GM19023 (cell line): ENCODE measurements around the gene TNFRSF19.
"Not testable (repeated sequence)": the region's sequence is repeated elsewhere in the genome, so short reads cannot be mapped to it uniquely, and the experiment has no call there.

Experiments used
- ATAC-seq: cut with Tn5 transposase; IDR thresholded peaks from one replicate; pipeline ENCODE4 v1.9.1; 2021; ENCODE audit warnings: mild to moderate bottlenecking, moderate library complexity; ENCODE audit not compliant: unreplicated experiment

Gene TNFRSF19

DNA sequence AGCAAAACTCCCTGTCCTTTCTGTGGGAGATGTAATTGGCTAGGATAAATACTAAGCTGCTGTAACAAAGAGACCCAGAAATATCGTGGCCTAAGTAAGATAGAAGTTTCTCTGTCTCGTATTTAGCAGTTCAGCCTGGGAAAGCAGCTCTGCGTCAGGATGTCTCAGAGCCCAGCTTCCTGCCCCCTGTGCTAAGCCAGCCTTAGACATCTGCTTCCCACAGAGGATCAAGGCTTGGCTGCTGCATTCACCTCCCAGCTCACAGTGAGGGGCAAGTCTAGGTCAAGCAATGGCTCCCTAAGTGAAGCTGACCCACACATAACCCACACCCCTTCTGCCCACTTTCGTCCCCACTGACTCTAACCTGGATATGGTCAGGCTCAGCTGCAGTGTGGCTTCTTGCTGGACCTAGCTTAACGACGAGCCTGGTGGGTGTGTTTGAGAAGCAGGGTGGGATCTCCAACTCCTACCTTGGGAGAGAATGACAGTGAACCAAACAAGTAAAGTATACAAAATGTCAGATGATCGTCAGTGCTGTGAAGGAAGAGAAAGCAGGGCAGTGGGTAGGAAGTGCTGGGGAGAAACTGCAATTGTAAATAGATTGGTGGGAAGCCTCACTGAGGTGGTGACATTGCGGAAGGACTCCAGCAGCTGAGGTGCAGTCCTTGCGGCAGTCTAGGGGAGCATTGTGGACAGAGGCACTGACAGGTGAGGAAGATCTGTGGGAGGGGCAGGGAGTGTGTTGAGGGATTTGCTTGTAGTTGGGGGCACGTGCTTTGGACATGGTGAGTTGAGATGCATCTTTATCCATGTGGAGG, 82.9 kb downstream of the TNFRSF19 start:
- ATAC-seq: no peak

DNA sequence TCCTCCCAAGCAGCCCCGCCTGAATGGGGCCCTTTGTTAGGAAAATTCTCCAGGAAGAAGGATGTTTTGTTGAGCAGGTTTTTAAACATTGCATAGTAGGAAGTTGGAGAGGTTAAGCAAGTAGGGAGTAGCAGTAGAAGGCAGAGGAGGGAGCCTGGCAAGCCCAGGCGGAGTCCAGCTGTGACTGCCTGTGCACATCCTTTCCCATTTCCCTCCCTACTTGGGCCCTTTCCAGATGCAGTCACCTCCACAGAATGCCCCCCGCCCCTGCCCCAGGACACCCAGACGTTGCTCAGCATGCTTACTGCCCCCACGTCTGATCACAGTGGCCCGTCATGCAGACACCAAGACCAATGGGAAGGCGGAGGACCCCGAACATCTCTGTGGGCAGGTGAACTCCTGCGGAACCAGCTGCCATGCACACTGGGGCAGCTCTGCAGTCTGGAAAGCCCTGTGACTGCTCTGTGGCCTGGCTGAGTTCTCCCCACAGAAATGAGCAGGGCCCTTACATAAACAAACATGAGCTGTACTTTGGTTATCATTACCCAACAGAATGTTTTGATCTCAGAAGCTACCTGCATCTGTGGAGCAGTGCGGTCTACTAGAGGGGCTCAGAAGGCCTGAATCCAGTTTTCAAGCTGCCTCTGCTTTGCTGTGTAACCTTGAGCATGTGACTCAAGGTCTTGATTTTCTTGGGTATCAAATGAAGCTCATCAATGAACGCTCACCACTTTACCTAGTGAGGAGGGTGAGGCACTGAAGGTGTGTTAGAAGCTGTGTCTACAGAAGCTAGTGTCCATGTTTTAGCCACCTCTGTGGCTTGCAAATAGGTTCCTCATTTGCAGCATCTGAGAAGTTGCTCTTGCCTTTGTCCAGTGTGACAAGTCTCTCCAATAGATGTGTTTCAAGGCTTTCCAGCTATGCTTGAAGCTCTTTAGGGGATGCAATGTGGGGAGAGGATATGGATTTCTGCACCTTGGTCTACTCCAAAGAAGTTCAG, 84.2 kb downstream of the TNFRSF19 start:
- no peak for ATAC-seq

DNA sequence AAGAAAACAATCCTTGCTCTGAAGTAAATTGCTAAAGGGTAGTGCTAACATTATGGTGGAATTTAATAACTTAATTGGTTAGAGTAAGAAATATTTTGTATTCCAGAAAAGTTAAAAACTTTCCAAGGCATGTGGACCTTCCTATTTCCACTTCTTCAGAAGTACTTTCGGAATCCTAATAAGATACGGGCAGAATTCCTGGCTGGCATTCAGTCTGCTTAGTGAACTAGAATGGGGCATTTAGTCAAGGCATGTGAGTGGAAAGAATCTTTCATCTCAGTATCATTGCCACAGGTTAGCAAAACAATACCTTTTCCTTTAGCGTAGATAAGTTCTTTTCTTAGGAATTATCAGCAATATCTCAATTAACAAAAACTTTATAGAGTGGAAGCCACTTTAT, 85.1 kb downstream of the TNFRSF19 start:
- ATAC-seq: no peak

DNA sequence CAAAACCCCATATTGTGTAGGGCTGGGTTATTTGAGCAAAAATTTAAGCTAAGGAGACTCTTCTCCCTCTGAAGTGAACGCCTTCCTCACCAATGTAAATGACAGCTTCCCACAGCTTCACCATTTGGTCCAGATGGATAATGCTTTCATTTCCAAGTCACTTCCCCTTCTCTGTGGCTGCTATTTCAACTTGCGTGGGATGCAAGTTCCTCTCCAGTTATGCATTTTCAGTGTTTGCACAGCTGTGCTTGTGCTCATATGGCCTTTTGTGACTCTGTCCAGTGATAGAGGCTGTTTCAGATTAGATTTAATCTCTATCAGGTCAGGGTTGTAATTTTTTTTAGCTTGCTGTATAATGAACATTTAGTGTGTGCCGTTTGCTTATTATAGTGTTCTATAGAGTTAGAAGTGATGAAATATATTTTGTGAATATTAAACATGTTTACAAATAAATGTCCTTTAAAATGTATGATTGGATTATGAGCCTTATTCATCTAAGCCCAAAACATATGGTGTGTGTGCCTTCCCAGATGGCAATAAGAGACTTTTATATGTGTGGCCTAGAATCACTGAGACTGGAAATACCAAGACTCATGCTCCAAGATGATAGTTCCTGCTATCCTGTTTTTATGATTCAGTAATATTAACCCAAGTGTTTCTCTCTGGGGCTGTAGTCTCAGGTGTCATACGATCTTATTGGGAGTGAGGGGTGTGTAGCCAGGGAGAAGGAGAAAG, 86.6 kb downstream of the TNFRSF19 start:
- ATAC-seq: no peak

DNA sequence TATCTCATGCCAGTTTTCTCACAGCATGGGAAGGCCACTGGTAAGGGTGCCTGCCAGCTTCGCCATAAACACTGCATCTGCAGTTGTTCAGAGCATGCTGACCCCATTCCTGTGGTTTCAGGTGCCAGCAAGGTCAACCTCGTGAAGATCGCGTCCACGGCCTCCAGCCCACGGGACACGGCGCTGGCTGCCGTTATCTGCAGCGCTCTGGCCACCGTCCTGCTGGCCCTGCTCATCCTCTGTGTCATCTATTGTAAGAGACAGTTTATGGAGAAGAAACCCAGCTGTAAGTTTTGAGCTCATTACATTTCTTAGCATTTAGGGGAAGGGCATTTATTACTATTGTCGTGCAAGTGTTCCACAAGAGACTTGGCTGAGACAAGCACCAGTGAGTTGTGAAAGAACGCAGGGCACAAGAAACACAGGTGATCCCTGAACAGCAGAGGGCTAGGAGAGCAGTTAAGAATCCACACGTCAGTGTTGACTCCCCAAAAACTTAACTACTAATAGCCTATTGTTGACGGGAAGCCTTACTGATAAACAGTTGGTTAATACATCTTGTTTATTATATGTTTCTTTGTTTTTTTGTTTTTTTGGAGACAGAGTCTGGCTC, 88.8 kb downstream of the TNFRSF19 start:
- ATAC-seq: no peak

DNA sequence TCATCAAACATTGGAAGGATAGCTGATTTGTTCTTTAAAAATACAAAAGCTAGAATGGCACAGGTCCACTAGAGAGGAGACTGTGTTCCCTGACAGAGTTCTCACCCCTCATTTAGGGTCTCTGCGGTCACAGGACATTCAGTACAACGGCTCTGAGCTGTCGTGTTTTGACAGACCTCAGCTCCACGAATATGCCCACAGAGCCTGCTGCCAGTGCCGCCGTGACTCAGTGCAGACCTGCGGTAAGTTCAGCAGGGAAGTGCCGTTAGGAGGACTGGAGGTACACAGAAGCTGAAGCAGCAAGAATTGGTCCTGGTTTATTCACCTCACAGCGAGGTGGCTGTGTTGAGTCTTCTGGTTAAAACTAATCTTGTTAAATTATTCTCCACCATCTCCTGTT, 90.0 kb downstream of the TNFRSF19 start:
- ATAC-seq: no peak

DNA sequence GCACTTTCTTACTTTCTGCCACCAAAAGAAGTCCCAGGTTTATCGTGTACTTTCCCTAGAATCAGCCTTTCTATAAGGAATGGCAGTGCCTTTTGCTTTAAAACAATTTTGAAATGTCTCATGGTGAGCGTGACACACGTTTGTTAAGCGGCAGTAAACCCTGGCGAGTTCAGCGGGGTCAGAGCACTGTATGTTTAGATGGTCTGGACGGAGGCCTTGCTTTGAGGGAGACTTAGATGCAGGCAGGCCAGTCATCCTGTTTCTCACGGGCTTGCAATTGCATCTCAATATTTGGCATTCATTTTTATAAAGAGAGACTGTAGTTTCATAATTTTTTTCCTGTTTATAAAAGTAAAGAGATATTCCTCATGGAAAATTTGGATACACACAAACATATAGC, 96.4 kb downstream of the TNFRSF19 start:
- no peak for ATAC-seq

DNA sequence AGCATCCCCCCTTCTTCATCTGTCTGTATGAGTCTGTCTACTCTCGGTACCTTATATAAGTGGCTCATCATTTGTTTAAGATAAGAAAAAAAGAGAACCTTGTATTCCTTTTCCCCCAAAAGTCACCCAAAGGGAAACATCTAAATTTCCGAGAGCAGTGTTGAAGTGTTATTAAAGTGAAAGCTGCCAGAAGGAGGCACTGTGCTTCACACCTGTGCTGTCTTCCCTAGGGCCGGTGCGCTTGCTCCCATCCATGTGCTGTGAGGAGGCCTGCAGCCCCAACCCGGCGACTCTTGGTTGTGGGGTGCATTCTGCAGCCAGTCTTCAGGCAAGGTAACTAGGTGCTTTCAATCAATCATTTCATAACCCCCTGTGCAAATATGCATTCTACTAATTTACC, 97.5 kb downstream of the TNFRSF19 start:
- no peak for ATAC-seq

DNA sequence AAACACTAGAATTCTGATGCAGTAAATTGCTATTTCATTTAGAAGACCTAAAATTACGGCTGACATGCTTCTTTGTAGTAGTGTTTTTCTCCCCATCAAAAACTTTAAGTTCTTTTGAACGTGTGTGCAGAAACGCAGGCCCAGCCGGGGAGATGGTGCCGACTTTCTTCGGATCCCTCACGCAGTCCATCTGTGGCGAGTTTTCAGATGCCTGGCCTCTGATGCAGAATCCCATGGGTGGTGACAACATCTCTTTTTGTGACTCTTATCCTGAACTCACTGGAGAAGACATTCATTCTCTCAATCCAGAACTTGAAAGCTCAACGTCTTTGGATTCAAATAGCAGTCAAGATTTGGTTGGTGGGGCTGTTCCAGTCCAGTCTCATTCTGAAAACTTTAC, 98.3 kb downstream of the TNFRSF19 start:
- ATAC-seq: no peak

DNA sequence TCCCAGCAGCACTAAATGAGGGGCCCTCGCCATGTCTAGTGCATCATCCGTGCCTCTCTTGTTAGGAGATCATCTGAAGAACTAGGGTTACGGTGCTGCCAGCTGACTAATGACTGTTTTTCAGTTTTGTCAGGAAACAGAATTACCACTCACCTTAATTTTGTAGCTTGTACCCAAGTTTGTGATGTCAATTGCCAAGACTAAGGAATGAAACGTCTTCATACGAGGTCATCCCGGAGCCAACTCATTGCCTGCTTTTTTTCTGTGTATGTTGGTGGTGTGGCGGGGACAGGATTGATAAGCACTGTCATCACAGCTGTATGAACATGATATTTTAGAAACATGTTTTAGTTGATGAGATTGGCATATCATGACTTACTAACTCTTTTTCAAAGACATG, 100.6 kb downstream of the TNFRSF19 start:
- no peak for ATAC-seq

DNA sequence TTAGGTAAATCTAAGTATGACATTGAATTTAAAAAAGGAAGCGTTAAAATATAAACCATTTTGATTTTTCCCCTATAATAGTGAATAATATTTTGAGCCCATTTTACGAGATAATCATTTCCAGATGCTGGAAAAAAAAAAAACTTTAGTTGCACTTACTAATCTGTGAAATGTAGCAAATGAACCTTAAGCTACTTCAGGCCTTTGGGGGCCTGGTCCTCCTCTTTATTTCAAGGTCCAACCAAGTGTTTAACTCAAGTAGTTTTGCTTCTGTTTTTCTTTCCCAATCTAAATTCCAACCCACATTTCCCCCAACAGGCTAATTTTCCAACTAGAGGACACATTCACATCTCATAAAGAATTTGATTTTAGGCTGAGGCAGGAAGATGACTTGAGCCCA, 101.2 kb downstream of the TNFRSF19 start:
- no peak for ATAC-seq

DNA sequence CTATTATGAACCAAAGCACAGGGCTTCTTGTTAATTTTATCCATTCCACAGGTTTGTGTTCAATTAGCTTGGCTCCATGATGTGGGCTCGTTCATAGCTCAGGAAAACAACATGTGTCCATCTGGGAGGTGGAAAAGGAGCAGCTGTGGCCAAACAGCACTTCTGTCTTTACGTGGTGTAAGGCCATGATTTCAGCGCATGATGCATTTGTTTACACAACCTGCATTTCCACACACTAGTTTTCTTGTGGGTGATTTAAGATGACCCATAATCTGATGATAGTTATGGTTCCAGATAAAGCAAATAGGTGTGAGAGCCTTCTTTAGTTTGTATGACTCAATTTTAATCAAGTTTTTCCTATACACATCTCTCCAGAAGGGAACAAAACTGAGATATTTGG, 101.7 kb downstream of the TNFRSF19 start:
- ATAC-seq: no peak

DNA sequence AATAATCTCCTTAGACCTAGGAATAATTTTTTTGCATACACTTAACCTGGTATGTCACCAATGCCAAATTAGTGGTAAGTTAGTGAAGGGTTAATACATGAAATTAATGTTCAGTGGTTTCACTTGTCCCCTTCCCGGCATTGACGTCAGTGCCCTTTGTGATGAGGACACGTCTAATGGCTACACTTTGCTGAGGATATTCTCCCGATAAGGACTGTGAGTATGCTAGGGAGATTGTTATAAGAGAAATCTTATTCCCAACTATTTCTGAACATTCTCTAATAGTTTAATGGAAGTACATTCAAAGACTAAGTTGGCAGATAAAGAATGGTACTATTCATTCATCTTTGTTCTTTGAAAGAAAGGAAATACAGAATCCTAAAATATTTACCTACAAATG, 102.4 kb downstream of the TNFRSF19 start:
- ATAC-seq: no peak

DNA sequence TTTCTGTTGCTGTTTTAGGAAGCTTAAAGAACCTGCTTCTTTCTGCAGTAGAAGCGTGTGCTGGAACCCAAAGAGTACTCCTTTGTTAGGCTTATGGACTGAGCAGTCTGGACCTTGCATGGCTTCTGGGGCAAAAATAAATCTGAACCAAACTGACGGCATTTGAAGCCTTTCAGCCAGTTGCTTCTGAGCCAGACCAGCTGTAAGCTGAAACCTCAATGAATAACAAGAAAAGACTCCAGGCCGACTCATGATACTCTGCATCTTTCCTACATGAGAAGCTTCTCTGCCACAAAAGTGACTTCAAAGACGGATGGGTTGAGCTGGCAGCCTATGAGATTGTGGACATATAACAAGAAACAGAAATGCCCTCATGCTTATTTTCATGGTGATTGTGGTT, 103.1 kb downstream of the TNFRSF19 start:
- no peak for ATAC-seq

DNA sequence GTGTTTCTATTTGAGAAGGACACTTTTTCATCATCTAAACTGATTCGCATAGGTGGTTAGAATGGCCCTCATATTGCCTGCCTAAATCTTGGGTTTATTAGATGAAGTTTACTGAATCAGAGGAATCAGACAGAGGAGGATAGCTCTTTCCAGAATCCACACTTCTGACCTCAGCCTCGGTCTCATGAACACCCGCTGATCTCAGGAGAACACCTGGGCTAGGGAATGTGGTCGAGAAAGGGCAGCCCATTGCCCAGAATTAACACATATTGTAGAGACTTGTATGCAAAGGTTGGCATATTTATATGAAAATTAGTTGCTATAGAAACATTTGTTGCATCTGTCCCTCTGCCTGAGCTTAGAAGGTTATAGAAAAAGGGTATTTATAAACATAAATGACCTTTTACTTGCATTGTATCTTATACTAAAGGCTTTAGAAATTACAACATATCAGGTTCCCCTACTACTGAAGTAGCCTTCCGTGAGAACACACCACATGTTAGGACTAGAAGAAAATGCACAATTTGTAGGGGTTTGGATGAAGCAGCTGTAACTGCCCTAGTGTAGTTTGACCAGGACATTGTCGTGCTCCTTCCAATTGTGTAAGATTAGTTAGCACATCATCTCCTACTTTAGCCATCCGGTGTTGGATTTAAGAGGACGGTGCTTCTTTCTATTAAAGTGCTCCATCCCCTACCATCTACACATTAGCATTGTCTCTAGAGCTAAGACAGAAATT, 103.8 kb downstream of the TNFRSF19 start:
- no peak for ATAC-seq

DNA sequence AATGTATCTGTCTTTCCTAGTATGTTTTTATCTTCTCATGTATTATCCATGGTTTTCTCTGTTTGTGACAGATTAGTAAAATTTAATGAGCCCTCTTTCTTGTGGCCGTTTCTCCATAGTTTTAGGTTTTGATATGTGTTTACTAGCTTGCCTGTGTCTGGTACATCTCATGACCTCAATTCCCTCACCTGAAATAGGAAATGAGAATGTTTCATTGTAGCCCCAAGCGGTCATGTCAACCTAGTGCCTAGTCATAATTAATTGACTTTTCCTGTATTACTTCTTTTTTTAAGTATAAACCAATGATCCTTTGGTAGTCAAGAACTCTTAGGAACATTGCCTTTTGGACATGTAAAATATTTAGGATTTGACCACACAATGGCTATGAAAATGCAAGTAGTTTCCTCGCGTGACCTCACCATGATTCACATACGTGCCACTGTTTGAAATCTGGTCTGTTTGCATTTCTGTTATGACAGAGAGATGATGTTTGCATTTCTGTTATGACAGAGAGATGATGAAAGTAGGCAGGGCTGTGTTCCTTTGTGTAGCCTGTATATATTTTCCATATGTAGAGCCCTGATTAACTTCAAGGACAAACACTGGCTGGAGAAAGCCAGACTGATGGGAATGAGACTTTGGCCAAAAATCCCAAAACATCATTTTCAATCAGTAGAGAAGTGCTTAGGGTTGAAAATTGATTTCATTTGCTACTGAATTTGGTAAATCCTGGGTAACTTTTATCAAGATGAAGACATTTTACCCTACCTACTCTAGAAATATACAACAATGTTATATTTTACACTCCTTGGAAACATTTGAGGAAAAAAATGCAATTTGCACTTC, 104.8 kb downstream of the TNFRSF19 start:
- no peak for ATAC-seq

DNA sequence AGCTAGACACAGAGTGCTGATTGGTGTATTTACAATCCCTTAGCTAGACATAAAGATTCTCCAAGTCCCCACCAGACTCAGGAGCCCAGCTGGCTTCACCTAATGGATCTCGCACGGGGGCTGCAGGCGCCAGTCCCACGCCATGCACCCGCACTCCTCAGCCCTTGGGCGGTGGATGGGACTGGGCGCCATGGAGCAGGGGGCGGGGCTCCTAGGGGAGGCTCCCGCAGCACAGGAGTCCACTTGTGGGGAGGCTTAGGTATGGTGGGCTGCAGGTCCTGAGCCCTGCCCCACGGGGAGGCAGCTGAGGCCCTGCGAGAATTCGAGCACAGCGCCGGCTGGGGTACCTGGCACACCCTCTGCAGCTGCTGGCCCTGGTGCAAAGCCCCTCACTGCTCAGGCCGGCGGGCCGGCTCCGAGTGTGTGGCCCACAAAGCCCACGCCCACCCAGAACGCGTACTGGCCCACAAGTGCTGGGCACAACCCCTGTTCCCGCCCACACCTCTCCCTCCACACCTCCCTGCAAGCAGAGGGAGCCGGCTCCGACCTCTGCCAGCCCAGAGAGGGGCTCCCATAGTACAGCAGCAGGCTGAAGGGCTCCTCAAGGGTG, 107.6 kb downstream of the TNFRSF19 start:
- not testable (repeated sequence) for ATAC-seq

DNA sequence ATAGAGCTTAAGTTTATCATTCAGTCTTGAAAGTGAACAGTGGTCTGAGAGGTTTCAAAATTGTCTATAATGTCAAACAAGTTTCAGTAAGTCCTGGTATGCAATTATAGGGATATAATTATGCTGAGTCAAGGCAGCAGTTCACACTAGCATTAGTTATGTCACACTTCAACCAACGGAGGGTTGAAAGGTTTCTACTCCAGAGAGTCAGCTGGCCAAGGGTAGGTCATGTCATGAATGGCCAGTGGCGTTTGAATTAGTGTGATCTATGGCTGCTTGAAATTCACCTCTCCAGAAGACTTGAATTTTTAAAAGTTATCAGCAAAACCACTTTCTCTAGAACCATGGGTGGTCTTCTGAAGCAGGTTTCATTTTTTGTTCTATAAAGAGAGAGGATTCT, 108.6 kb downstream of the TNFRSF19 start:
- ATAC-seq: no peak

DNA sequence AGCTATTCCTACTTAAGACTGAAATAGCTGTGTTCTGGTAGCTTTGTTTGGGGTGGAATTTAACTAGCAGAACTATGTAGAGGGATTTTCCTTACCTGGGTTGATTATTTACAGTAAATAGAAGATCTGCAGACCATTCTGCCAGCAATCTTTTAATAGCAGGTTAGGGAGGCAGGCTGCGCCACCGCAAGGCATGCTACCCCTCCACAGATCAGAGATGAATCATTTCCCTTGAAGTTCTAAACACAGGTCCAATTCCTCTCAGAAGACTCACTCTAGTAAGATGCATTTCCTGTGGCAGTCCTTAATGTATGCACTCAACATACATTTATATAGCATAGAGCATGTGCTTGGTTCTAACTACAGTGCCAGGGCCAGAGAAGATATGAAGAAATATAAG, 109.0 kb downstream of the TNFRSF19 start:
- no peak for ATAC-seq
